Measurements from ENCODE around the gene SH3BP4.

Gene SH3BP4

GRCh38 chr2:234981197-234982095 is 29.6 kb downstream of the SH3BP4 start:
- DNase-seq (ENCODE audit: low read depth, low spot score): peak; percentile 98
- CTCF ChIA-PET: interaction anchor here (0.9 to 1.6 kb wide), 6 partner anchors 10 to 135 kb away, joined by 3 to 4 read pairs (median 3); no protein-coding TSS in a partner anchor
- H3K4me3 ChIP-seq (ENCODE audit: low read depth, low read length): peak overlapping the region; percentile 34
- POLR2A ChIA-PET: interaction anchor here (0.6 to 2.4 kb wide), 16 partner anchors 9 to 839 kb away, joined by 3 to 13 read pairs (median 4); no protein-coding TSS in a partner anchor
- TF ChIP-seq CTCF (IDR thresholded peaks at IDR 0.05; ENCODE audit: insufficient read depth, low read length, missing control alignments): peak; percentile 31

GRCh38 chr2:234982096-234982834 is 30.4 kb downstream of the SH3BP4 start:
- no peak for DNase-seq (ENCODE audit: low read depth, low spot score)
- ChIA-PET POLR2A (interaction anchor here (1.0 to 2.4 kb wide), 9 partner anchors 9 to 43 kb away, joined by 3 to 13 read pairs (median 7); no protein-coding TSS in a partner anchor), CTCF (interaction anchor here (0.9 to 1.6 kb wide), 6 partner anchors 9 to 135 kb away, joined by 3 to 4 read pairs (median 3); no protein-coding TSS in a partner anchor)
- peak overlapping the region; percentile 34 for H3K4me3 ChIP-seq (ENCODE audit: low read depth, low read length)
- TF ChIP-seq CTCF (IDR thresholded peaks at IDR 0.05; ENCODE audit: insufficient read depth, low read length, missing control alignments): no peak

GRCh38 chr2:234983011-234983726 is 31.4 kb downstream of the SH3BP4 start:
- no peak for DNase-seq (ENCODE audit: low read depth, low spot score)
- CTCF ChIA-PET: no interaction called here
- H3K4me3 ChIP-seq (ENCODE audit: low read depth, low read length): no peak overlapping the region
- no peak for TF ChIP-seq CTCF (IDR thresholded peaks at IDR 0.05; ENCODE audit: insufficient read depth, low read length, missing control alignments)
- POLR2A ChIA-PET: interaction anchor here (0.6 to 1.1 kb wide), 3 partner anchors 18 to 44 kb away, joined by 3 read pairs; no protein-coding TSS in a partner anchor

GRCh38 chr2:234985608-234986245 is 33.9 kb downstream of the SH3BP4 start:
- no peak for TF ChIP-seq CTCF (IDR thresholded peaks at IDR 0.05; ENCODE audit: insufficient read depth, low read length, missing control alignments)
- no peak for DNase-seq (ENCODE audit: low read depth, low spot score)
- ChIA-PET POLR2A (no interaction called here), CTCF (interaction anchor here (1.1 kb wide), 2 partner anchors 10 to 299 kb away, joined by 3 read pairs; no protein-coding TSS in a partner anchor)
- no peak overlapping the region for H3K4me3 ChIP-seq (ENCODE audit: low read depth, low read length)

GRCh38 chr2:234986390-234986789 is 34.6 kb downstream of the SH3BP4 start:
- no peak overlapping the region for H3K4me3 ChIP-seq (ENCODE audit: low read depth, low read length)
- CTCF ChIA-PET: interaction anchor here (1.1 kb wide), 1 partner anchor 9 kb away, joined by 3 read pairs; no protein-coding TSS in a partner anchor
- no peak for TF ChIP-seq CTCF (IDR thresholded peaks at IDR 0.05; ENCODE audit: insufficient read depth, low read length, missing control alignments)
- POLR2A ChIA-PET: interaction anchor here (0.8 kb wide), 1 partner anchor 9 kb away, joined by 3 read pairs; no protein-coding TSS in a partner anchor
- no peak for DNase-seq (ENCODE audit: low read depth, low spot score)

Data from AG04449 (cell line).